ENCODE data around the gene IQCE. TPM values are rescaled to one million over a fixed set of nuclear protein-coding genes. Genes with fewer than 3 reads are reported as not detected.

IQCE gene
- total RNA-seq, 1 donor from 2014 or later, result 5.2 TPM

DNA sequence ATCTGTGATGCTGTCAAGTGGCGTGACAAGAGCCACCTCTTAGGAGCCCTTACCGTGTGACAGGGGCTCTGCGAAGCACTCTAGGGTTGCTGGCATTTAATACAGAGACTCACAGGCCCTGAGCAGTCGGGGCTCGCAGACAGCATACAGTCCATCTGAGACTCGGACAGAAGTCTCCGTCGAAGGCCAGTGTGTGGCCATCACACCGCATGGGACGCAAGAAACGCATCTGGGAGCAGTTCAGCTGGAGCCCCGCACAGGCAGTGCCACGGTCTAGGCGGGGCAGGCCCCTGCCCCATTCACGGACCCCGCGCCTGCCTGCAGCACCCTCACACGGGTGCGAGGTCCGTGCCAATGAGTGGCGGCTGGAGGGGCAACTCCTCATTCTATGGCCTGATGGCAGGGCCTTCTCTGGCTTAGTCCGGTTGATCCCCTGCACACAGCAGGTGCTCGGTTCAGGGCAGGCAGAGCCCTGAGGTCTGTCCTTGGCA is 33.6 kb downstream of the IQCE start:
- TF ChIP-seq CTCF (IDR thresholded peaks at IDR 0.05) (no peak), POLR2A (IDR thresholded peaks at IDR 0.05) (no peak), POLR2AphosphoS5 (IDR thresholded peaks at IDR 0.05; ENCODE audit: insufficient read depth in 1 of 2, low read depth in 1 of 2) (no peak)
- H3K27me3 ChIP-seq, result no peaks in the 10 kb centered on the region
- no peaks in the 10 kb centered on the region for H3K9me3 ChIP-seq
- peaks cover 0 to 56% of the 10 kb centered on the region in 2 donors for H3K36me3 ChIP-seq
- H3K4me3 ChIP-seq, result no peak overlapping the region
- no peak overlapping the region for H3K27ac ChIP-seq
- H3K4me1 ChIP-seq, result no peaks in the 10 kb centered on the region
- intact Hi-C loops (cut with DNase I), result no loop called here
- no peak for DNase-seq (ENCODE audit: extremely low spot score in 2 of 2)

GRCh38 chr7:2593036-2593727 is 34.4 kb downstream of the IQCE start:
- Histone ChIP-seq H3K27me3 (no peaks in the 10 kb centered on the region), H3K36me3 (peaks cover 0 to 58% of the 10 kb centered on the region in 2 donors), H3K4me3 (no peak overlapping the region), H3K9me3 (no peaks in the 10 kb centered on the region), H3K4me1 (no peaks in the 10 kb centered on the region), H3K27ac (no peak overlapping the region)
- TF ChIP-seq POLR2A (IDR thresholded peaks at IDR 0.05) (no peak), POLR2AphosphoS5 (IDR thresholded peaks at IDR 0.05; ENCODE audit: insufficient read depth in 1 of 2, low read depth in 1 of 2) (no peak), CTCF (IDR thresholded peaks at IDR 0.05) (no peak)
- intact Hi-C loops (cut with DNase I), result no loop called here
- no peak for DNase-seq (ENCODE audit: extremely low spot score in 2 of 2)

DNA sequence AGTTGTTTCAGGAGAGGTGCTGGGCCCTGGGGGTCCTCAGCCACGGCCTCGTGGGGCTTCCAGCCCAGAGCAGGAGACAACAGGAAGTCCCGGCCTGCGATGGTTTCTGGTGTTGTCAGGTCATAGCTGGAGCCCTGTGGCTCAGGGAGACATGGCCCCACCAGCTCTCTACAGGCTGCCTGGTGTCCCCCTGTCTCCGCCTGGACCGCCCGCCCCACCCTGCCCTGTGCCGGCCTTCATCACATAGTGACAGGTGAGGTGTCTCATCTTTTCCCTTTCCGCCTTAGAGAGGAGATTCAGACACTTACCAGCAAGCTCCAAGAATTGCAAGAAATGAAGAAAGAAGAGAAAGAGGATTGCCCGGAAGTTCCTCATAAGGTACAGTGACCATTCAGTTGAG is 35.8 kb downstream of the IQCE start:
- H3K27ac ChIP-seq, result no peak overlapping the region
- DNase-seq (ENCODE audit: extremely low spot score in 2 of 2), result no peak
- no peak for TF ChIP-seq CTCF (IDR thresholded peaks at IDR 0.05)
- TF ChIP-seq POLR2A (IDR thresholded peaks at IDR 0.05), result no peak
- no peak for TF ChIP-seq POLR2AphosphoS5 (IDR thresholded peaks at IDR 0.05; ENCODE audit: insufficient read depth in 1 of 2, low read depth in 1 of 2)
- H3K4me1 ChIP-seq, result no peaks in the 10 kb centered on the region
- H3K9me3 ChIP-seq, result no peaks in the 10 kb centered on the region
- H3K36me3 ChIP-seq, result peaks cover 0 to 63% of the 10 kb centered on the region in 2 donors
- H3K27me3 ChIP-seq, result no peaks in the 10 kb centered on the region
- intact Hi-C loops (cut with DNase I), result no loop called here
- H3K4me3 ChIP-seq, result no peak overlapping the region

GRCh38 chr7:2595258-2595860 is 36.6 kb downstream of the IQCE start:
- DNase-seq (ENCODE audit: extremely low spot score in 2 of 2), result no peak
- no peak for TF ChIP-seq POLR2AphosphoS5 (IDR thresholded peaks at IDR 0.05; ENCODE audit: insufficient read depth in 1 of 2, low read depth in 1 of 2)
- TF ChIP-seq CTCF (IDR thresholded peaks at IDR 0.05), result no peak
- H3K36me3 ChIP-seq, result peaks cover 0 to 61% of the 10 kb centered on the region in 2 donors
- H3K9me3 ChIP-seq, result no peaks in the 10 kb centered on the region
- intact Hi-C loops (cut with DNase I), result no loop called here
- H3K4me3 ChIP-seq, result no peak overlapping the region
- H3K27ac ChIP-seq, result no peak overlapping the region
- no peaks in the 10 kb centered on the region for H3K27me3 ChIP-seq
- H3K4me1 ChIP-seq, result no peaks in the 10 kb centered on the region
